Endothelial cell of umbilical vein (primary cell): ENCODE data around the gene GCM1. TPM values are rescaled to one million over a fixed set of nuclear protein-coding genes. Genes with fewer than 3 reads are reported as not detected.

ENCODE experiments used
- BruUV-seq: library from RNA; stranded (reverse); fragments of 400-500 nt; replicated peaks from 2 replicates; lab custom pipeline; 2021; lab: Mats Ljungman, UMichigan
- CTCF ChIA-PET: fragments of 300-600, 350-600 bp; sonication (Branson Sonifier 250); formaldehyde crosslinking; loops from one replicate; lab custom pipeline; 2021; ENCODE audit warnings: antibody characterized with exemption, inconsistent platforms; lab: Charles Lee
- POLR2A ChIA-PET: fragments of 300-600, 350-600 bp; sonication (Branson Sonifier 250); formaldehyde crosslinking; loops from one replicate; lab custom pipeline; 2021; ENCODE audit warnings: antibody characterized with exemption, inconsistent platforms; lab: Charles Lee
- DNase-seq: peaks from one replicate; pipeline ENCODE4 v3.0.0-alpha.2; 2011; ENCODE audit warnings: low read depth, low spot score
- FAIRE-seq: peaks from 2 replicates; lab custom pipeline; 2011; peaks lifted over from hg19 to GRCh38; lab: Jason Lieb, UNC
- H2AFZ ChIP-seq: 2 replicates; pipeline ENCODE4 v1.6.0; 2012; ENCODE audit warnings: low read depth, low read length, control low read depth, inconsistent platforms
- H3K27ac ChIP-seq: 2 replicates; pipeline ENCODE4 v1.5.1; 2011; ENCODE audit warnings: low read depth, mild to moderate bottlenecking, control low read depth, low read length, moderate library complexity; ENCODE audit not compliant: insufficient read depth
- H3K27me3 ChIP-seq, 2 experiments: 2 replicates each; pipeline versions ENCODE4 v1.6.0 to v1.6.1; 2011; ENCODE audit warnings: low read length in 2 of 2, mixed read lengths in 1 of 2; ENCODE audit not compliant: control insufficient read depth in 2 of 2, insufficient read depth in 2 of 2
- H3K36me3 ChIP-seq, 2 experiments: 2 replicates in 1 of 2; 3 replicates in 1 of 2; pipeline ENCODE4 v1.5.1; 2011; ENCODE audit warnings: low read length in 2 of 2, mild to moderate bottlenecking in 1 of 2, moderate library complexity in 1 of 2; ENCODE audit not compliant: control insufficient read depth in 2 of 2, insufficient read depth in 2 of 2; ENCODE audit errors: extremely low read depth in 1 of 2
- H3K4me1 ChIP-seq: 3 replicates; pipeline ENCODE4 v1.5.1; 2011; ENCODE audit warnings: mild to moderate bottlenecking, low read length; ENCODE audit not compliant: control insufficient read depth, insufficient read depth; ENCODE audit errors: extremely low read depth
- H3K4me2 ChIP-seq: 2 replicates; pipeline ENCODE4 v1.6.1; 2011; ENCODE audit warnings: low read length, control low read depth, mixed read lengths; ENCODE audit not compliant: insufficient read depth
- H3K4me3 ChIP-seq, 3 experiments: fragments of 200-600 bp in 1 of 3; sonication (generic), shearing (Covaris generic) in 1 of 3; replicated peaks in 1 of 3; 2 replicates each; pipeline ENCODE4 v1.5.1; 2011 to 2016; ENCODE audit warnings: control low read depth in 3 of 3, low read length in 3 of 3, mild to moderate bottlenecking in 2 of 3, inconsistent platforms in 1 of 3, low read depth in 1 of 3, moderate library complexity in 1 of 3; ENCODE audit not compliant: insufficient read depth in 1 of 3
- H3K79me2 ChIP-seq: 2 replicates; pipeline ENCODE4 v1.6.0; 2012; ENCODE audit warnings: low read length, inconsistent platforms; ENCODE audit not compliant: control insufficient read depth, insufficient read depth
- H3K9ac ChIP-seq: replicated peaks from 2 replicates; pipeline ENCODE3; 2011; ENCODE audit warnings: low read length, control low read depth; ENCODE audit not compliant: insufficient read depth; ENCODE audit errors: extremely low read depth
- H3K9me1 ChIP-seq: replicated peaks from 3 replicates; pipeline ENCODE4 v1.6.0; 2011; ENCODE audit warnings: mild to moderate bottlenecking, low read length; ENCODE audit not compliant: control insufficient read depth, insufficient read depth; ENCODE audit errors: extremely low read depth
- H3K9me3 ChIP-seq: replicated peaks from 2 replicates; pipeline ENCODE4 v1.5.1; 2012; ENCODE audit warnings: low read length, inconsistent platforms; ENCODE audit not compliant: control insufficient read depth, insufficient read depth
- H4K20me1 ChIP-seq: replicated peaks from 2 replicates; pipeline ENCODE3; 2011; ENCODE audit warnings: mild to moderate bottlenecking, low read length; ENCODE audit not compliant: control insufficient read depth, insufficient read depth; ENCODE audit errors: extremely low read depth
- EZH2 ChIP-seq: IDR thresholded peaks from 2 replicates; pipeline ENCODE4 v1.6.1; 2012; ENCODE audit warnings: borderline replicate concordance, low read depth, mild to moderate bottlenecking, moderate library complexity, low read length, inconsistent platforms; ENCODE audit not compliant: severe bottlenecking
- FOS ChIP-seq: IDR thresholded peaks from 2 replicates; pipeline ENCODE4 v1.6.1; 2011; ENCODE audit warnings: mild to moderate bottlenecking, low read length, moderate library complexity, borderline replicate concordance; ENCODE audit not compliant: insufficient read depth
- GATA2 ChIP-seq: IDR thresholded peaks from 2 replicates; pipeline ENCODE4 v1.7.0; 2011; ENCODE audit warnings: low read depth, mild to moderate bottlenecking, moderate library complexity, mixed read lengths, low read length; ENCODE audit not compliant: insufficient read length, insufficient read depth
- JUN ChIP-seq: IDR thresholded peaks from 2 replicates; pipeline ENCODE4 v1.6.1; 2011; ENCODE audit warnings: borderline replicate concordance, low read depth; ENCODE audit not compliant: insufficient read length, insufficient read depth
- MYC ChIP-seq: IDR thresholded peaks from one replicate; pipeline ENCODE4 v1.6.1; 2011; ENCODE audit warnings: mild to moderate bottlenecking, low read depth, low read length
- POLR2A ChIP-seq: IDR thresholded peaks from 2 replicates; pipeline ENCODE4 v1.6.1; 2012; ENCODE audit warnings: low read depth, mild to moderate bottlenecking, control low read depth, low read length
- POLR2AphosphoS5 ChIP-seq: IDR thresholded peaks from 2 replicates; pipeline ENCODE4 v1.6.1; 2012; ENCODE audit warnings: low read depth, mild to moderate bottlenecking, control low read depth, low read length, moderate library complexity; ENCODE audit not compliant: insufficient read depth
- dilution Hi-C: fragments of 300-500 bp; cut with MboI; formaldehyde crosslinking; loops from one replicate; pipeline ENCODE4 v1.15.0; 2019; ENCODE audit warnings: low sequenced_read_pairs; ENCODE audit not compliant: extremely low pct_ligation_motif_present
- intact Hi-C: fragments of 100-400 bp; cut with micrococcal nuclease; formaldehyde crosslinking; loops from one replicate; pipeline ENCODE4 v1.10.0; 2022
- polyA plus RNA-seq, 4 experiments: library from polyadenylated mRNA; depleted of rRNA in 3 of 4; stranded (reverse) in 3 of 4; unstranded in 1 of 4; fragments of >200 nt; gene quantifications; 2 replicates each; pipeline versions ENCODE4 v1.2.1 to v1.2.3, GENCODE V29; 2011 to 2012; ENCODE audit warnings: missing spikeins in 1 of 4
- total RNA-seq: library from RNA; stranded (reverse); gene quantifications from 2 replicates; pipeline ENCODE4 v1.2.3, GENCODE V29; 2021
- TF ChIP-seq, protein P1 (sequence below): IDR thresholded peaks from 2 replicates; pipeline ENCODE4 v1.6.1; 2011; ENCODE audit not compliant: insufficient read depth, insufficient read length
- TF ChIP-seq, protein P2 (sequence below), 2 donors: IDR thresholded peaks; 1 replicate in 1 of 2; 2 replicates in 1 of 2; pipeline ENCODE4 v1.5.1; 2011; ENCODE audit warnings: low read length in 2 of 2, mild to moderate bottlenecking in 2 of 2, moderate library complexity in 2 of 2, control low read depth in 1 of 2, inconsistent platforms in 1 of 2, low read depth in 1 of 2; ENCODE audit not compliant: insufficient read depth in 1 of 2; ENCODE audit errors: extremely low read depth in 1 of 2

GCM1 gene
- total and polyA plus RNA-seq, 2 donors (not counting 3 experiments of a cell fraction or from before 2014, with no cell fraction given), result not detected

GRCh38 chr6:53175027-53175426, 26.4 kb upstream of the GCM1 start:
- TF ChIP-seq FOS (no peak), JUN (no peak), EZH2 (no peak), POLR2AphosphoS5 (no peak), POLR2A (no peak), GATA2 (no peak), MYC (no peak)
- TF ChIP-seq, protein P1, sequence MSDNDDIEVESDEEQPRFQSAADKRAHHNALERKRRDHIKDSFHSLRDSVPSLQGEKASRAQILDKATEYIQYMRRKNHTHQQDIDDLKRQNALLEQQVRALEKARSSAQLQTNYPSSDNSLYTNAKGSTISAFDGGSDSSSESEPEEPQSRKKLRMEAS, result no peak
- TF ChIP-seq, protein P2, sequence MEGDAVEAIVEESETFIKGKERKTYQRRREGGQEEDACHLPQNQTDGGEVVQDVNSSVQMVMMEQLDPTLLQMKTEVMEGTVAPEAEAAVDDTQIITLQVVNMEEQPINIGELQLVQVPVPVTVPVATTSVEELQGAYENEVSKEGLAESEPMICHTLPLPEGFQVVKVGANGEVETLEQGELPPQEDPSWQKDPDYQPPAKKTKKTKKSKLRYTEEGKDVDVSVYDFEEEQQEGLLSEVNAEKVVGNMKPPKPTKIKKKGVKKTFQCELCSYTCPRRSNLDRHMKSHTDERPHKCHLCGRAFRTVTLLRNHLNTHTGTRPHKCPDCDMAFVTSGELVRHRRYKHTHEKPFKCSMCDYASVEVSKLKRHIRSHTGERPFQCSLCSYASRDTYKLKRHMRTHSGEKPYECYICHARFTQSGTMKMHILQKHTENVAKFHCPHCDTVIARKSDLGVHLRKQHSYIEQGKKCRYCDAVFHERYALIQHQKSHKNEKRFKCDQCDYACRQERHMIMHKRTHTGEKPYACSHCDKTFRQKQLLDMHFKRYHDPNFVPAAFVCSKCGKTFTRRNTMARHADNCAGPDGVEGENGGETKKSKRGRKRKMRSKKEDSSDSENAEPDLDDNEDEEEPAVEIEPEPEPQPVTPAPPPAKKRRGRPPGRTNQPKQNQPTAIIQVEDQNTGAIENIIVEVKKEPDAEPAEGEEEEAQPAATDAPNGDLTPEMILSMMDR (IDR thresholded peaks at IDR 0.05; ENCODE audit: extremely low read depth in 1 of 2, insufficient read depth in 1 of 2, low read depth in 1 of 2, low read length in 2 of 2), result no peak
- ChIA-PET POLR2A (no interaction called here), CTCF (interaction anchor here (0.6 to 7.7 kb wide), 10 partner anchors 13 to 308 kb away, joined by 3 to 121 read pairs (median 3); no protein-coding TSS in a partner anchor)
- no peaks in the 10 kb centered on the region for H3K79me2 ChIP-seq
- H3K9me1 ChIP-seq, result no peaks in the 10 kb centered on the region
- dilution Hi-C loops (no loop called here), intact Hi-C loops (loop anchor here (10.0 kb wide), 1 partner anchor 90 kb away; no protein-coding TSS in a partner anchor)
- H2AFZ ChIP-seq, result no peak overlapping the region
- no peak overlapping the region for H3K4me3 ChIP-seq
- no peaks in the 10 kb centered on the region for H3K9me3 ChIP-seq
- H3K27me3 ChIP-seq, result peaks cover 3 to 4% of the 10 kb centered on the region in 2 experiments
- DNase-seq, result no peak
- H3K27ac ChIP-seq, result no peak overlapping the region
- BruUV-seq, result no TSS peak
- no peak overlapping the region for H3K4me2 ChIP-seq
- H3K9ac ChIP-seq, result no peak overlapping the region
- FAIRE-seq, result no peak
- no peaks in the 10 kb centered on the region for H3K36me3 ChIP-seq
- H3K4me1 ChIP-seq, result no peaks in the 10 kb centered on the region
- H4K20me1 ChIP-seq, result no peaks in the 10 kb centered on the region
